GM04503 (cell line): Measurements from ENCODE around the gene USP36.
"Not testable (repeated sequence)": the region's sequence is repeated elsewhere in the genome, so short reads cannot be mapped to it uniquely, and the experiment has no call there.

ENCODE experiments used
- DNase-seq: peaks from one replicate; pipeline ENCODE4 v3.0.0-alpha.2; 2012; ENCODE audit warnings: low read depth

Gene USP36

GRCh38 chr17:78872486-78872885 lies 31.9 kb upstream of the USP36 start:
- no peak for DNase-seq

- DNase-seq = no peak
Observed at GRCh38 chr17:78870621-78871020, 30.0 kb upstream of the USP36 start.

GRCh38 chr17:78868391-78868790 lies 27.8 kb upstream of the USP36 start:
- peak; percentile 62 for DNase-seq

GRCh38 chr17:78867046-78867445 lies 26.4 kb upstream of the USP36 start:
- not testable (repeated sequence) for DNase-seq

GRCh38 chr17:78865682-78866390 lies 25.2 kb upstream of the USP36 start:
- no peak for DNase-seq

- DNase-seq = no peak
Observed at GRCh38 chr17:78864117-78864516, 23.5 kb upstream of the USP36 start.

GRCh38 chr17:78862073-78863023 lies 21.7 kb upstream of the USP36 start:
- peak; percentile 93 for DNase-seq

GRCh38 chr17:78861229-78861628 lies 20.6 kb upstream of the USP36 start:
- no peak for DNase-seq

GRCh38 chr17:78859051-78859450 lies 18.4 kb upstream of the USP36 start:
- no peak for DNase-seq

- no peak for DNase-seq
Observed at GRCh38 chr17:78857266-78857665, 16.7 kb upstream of the USP36 start.

- DNase-seq = no peak
Observed at GRCh38 chr17:78855561-78856165, 15.0 kb upstream of the USP36 start.

GRCh38 chr17:78854508-78854907 lies 13.9 kb upstream of the USP36 start:
- DNase-seq = no peak

GRCh38 chr17:78853926-78854394 lies 13.3 kb upstream of the USP36 start:
- DNase-seq = no peak

- no peak for DNase-seq
Observed at GRCh38 chr17:78852709-78853121, 12.1 kb upstream of the USP36 start.

GRCh38 chr17:78849026-78849425 lies 8.4 kb upstream of the USP36 start:
- DNase-seq = no peak

GRCh38 chr17:78847052-78847451 lies 6.4 kb upstream of the USP36 start:
- no peak for DNase-seq

GRCh38 chr17:78844301-78845005 lies 3.8 kb upstream of the USP36 start:
- DNase-seq = no peak

- DNase-seq = no peak
Observed at GRCh38 chr17:78842881-78843565, 2.4 kb upstream of the USP36 start.

- no peak for DNase-seq
Observed at GRCh38 chr17:78840530-78840779, 159 bp downstream of the USP36 start.

- DNase-seq = no peak
Observed at GRCh38 chr17:78839762-78840529, 668 bp downstream of the USP36 start.

- DNase-seq = no peak
Observed at GRCh38 chr17:78839235-78839761, 1.3 kb downstream of the USP36 start.
